Measurements from ENCODE around the gene COBL. TPM values are rescaled to one million over a fixed set of nuclear protein-coding genes. Genes with fewer than 3 reads are reported as not detected.

The COBL gene
- total RNA-seq, 2 experiments from 2014 or later = not detected

- Mint-ChIP-seq H3K27me3 (peaks cover 6% of the 10 kb centered on the region), H3K36me3 (no peaks in the 10 kb centered on the region), H3K27ac (no peak overlapping the region), H3K4me1 (no peaks in the 10 kb centered on the region), H3K9me3 (ENCODE audit: low read depth) (no peaks in the 10 kb centered on the region), H3K4me3 (no peak overlapping the region)
- DNase-seq (no peak), ATAC-seq (no peak)
- CTCF ChIA-PET = interaction anchor here (2.6 kb wide), 1 partner anchor 76 kb away, joined by 7 read pairs; no protein-coding TSS in a partner anchor
Measured at GRCh38 chr7:51065766-51066165, 250.8 kb downstream of the COBL start.

- Mint-ChIP-seq H3K4me3 (no peak overlapping the region), H3K27me3 (peaks cover 3% of the 10 kb centered on the region), H3K9me3 (ENCODE audit: low read depth) (no peaks in the 10 kb centered on the region), H3K36me3 (no peaks in the 10 kb centered on the region), H3K27ac (no peak overlapping the region), H3K4me1 (no peaks in the 10 kb centered on the region)
- CTCF ChIA-PET = interaction anchor here (2.6 kb wide), 1 partner anchor 77 kb away, joined by 7 read pairs; no protein-coding TSS in a partner anchor
- DNase-seq (no peak), ATAC-seq (no peak)
Measured at GRCh38 chr7:51064688-51065087, 251.9 kb downstream of the COBL start.

GRCh38 chr7:51062222-51062987 is 254.2 kb downstream of the COBL start:
- CTCF ChIA-PET = no interaction called here
- ATAC-seq = no peak

GRCh38 chr7:51060536-51060935 is 256.1 kb downstream of the COBL start:
- CTCF ChIA-PET = no interaction called here
- Mint-ChIP-seq H3K36me3 (no peaks in the 10 kb centered on the region), H3K9me3 (ENCODE audit: low read depth) (no peaks in the 10 kb centered on the region), H3K4me3 (no peak overlapping the region), H3K27me3 (peaks cover 2% of the 10 kb centered on the region), H3K27ac (no peak overlapping the region), H3K4me1 (no peaks in the 10 kb centered on the region)
- no peak for ATAC-seq
- DNase-seq = no peak

More at GRCh38 chr7:51062222-51062987, 254.2 kb downstream of the COBL start:
- Mint-ChIP-seq H3K9me3 (ENCODE audit: low read depth) (no peaks in the 10 kb centered on the region), H3K4me1 (no peaks in the 10 kb centered on the region), H3K27ac (no peak overlapping the region), H3K27me3 (peaks cover 2% of the 10 kb centered on the region), H3K36me3 (no peaks in the 10 kb centered on the region), H3K4me3 (no peak overlapping the region)
- no peak for DNase-seq

- no peak for DNase-seq
- CTCF ChIA-PET = no interaction called here
- Mint-ChIP-seq H3K27ac (no peak overlapping the region), H3K4me3 (no peak overlapping the region), H3K9me3 (ENCODE audit: low read depth) (no peaks in the 10 kb centered on the region), H3K36me3 (no peaks in the 10 kb centered on the region), H3K4me1 (no peaks in the 10 kb centered on the region), H3K27me3 (peaks cover 2% of the 10 kb centered on the region)
- ATAC-seq = no peak
Measured at GRCh38 chr7:51059504-51060142, 257.0 kb downstream of the COBL start.

- DNase-seq (no peak), ATAC-seq (no peak)
- no peaks in the 10 kb centered on the region for H3K4me1 Mint-ChIP-seq
- no peak overlapping the region for H3K27ac Mint-ChIP-seq
- no peak overlapping the region for H3K4me3 Mint-ChIP-seq
- peaks cover 2% of the 10 kb centered on the region for H3K27me3 Mint-ChIP-seq
- CTCF ChIA-PET = interaction anchor here (1.2 kb wide), 1 partner anchor 102 kb away, joined by 3 read pairs; no protein-coding TSS in a partner anchor
- H3K9me3 Mint-ChIP-seq (ENCODE audit: low read depth) = no peaks in the 10 kb centered on the region
- no peaks in the 10 kb centered on the region for H3K36me3 Mint-ChIP-seq
Measured at GRCh38 chr7:51058764-51059163, 257.8 kb downstream of the COBL start.

GRCh38 chr7:51055039-51055840 is 261.4 kb downstream of the COBL start:
- CTCF ChIA-PET = no interaction called here
- no peaks in the 10 kb centered on the region for H3K9me3 Mint-ChIP-seq (ENCODE audit: low read depth)
- no peak overlapping the region for H3K27ac Mint-ChIP-seq
- H3K4me3 Mint-ChIP-seq = no peak overlapping the region
- no peaks in the 10 kb centered on the region for H3K36me3 Mint-ChIP-seq
- no peak for ATAC-seq
- H3K27me3 Mint-ChIP-seq = peaks cover 9% of the 10 kb centered on the region
- DNase-seq = no peak
- no peaks in the 10 kb centered on the region for H3K4me1 Mint-ChIP-seq

GRCh38 chr7:51054231-51054630 is 262.4 kb downstream of the COBL start:
- Mint-ChIP-seq H3K4me3 (no peak overlapping the region), H3K27me3 (peaks cover 8% of the 10 kb centered on the region), H3K9me3 (ENCODE audit: low read depth) (no peaks in the 10 kb centered on the region), H3K36me3 (no peaks in the 10 kb centered on the region), H3K27ac (no peak overlapping the region), H3K4me1 (no peaks in the 10 kb centered on the region)
- DNase-seq (no peak), ATAC-seq (no peak)
- CTCF ChIA-PET = no interaction called here

GRCh38 chr7:51053160-51053925 is 263.3 kb downstream of the COBL start:
- Mint-ChIP-seq H3K4me3 (no peak overlapping the region), H3K9me3 (ENCODE audit: low read depth) (no peaks in the 10 kb centered on the region), H3K27me3 (peaks cover 10% of the 10 kb centered on the region), H3K36me3 (no peaks in the 10 kb centered on the region), H3K27ac (no peak overlapping the region), H3K4me1 (no peaks in the 10 kb centered on the region)
- CTCF ChIA-PET = interaction anchor here (2.0 kb wide), 1 partner anchor 14 kb away, joined by 4 read pairs; no protein-coding TSS in a partner anchor
- ATAC-seq (no peak), DNase-seq (no peak)

GRCh38 chr7:51046482-51046881 is 270.1 kb downstream of the COBL start:
- peaks cover 8% of the 10 kb centered on the region for H3K27me3 Mint-ChIP-seq
- DNase-seq = no peak
- no peaks in the 10 kb centered on the region for H3K36me3 Mint-ChIP-seq
- ATAC-seq = no peak
- no peak overlapping the region for H3K4me3 Mint-ChIP-seq
- H3K27ac Mint-ChIP-seq = no peak overlapping the region
- H3K9me3 Mint-ChIP-seq (ENCODE audit: low read depth) = no peaks in the 10 kb centered on the region
- H3K4me1 Mint-ChIP-seq = no peaks in the 10 kb centered on the region
- CTCF ChIA-PET = no interaction called here

GRCh38 chr7:51046103-51046466 is 270.5 kb downstream of the COBL start:
- no peak for ATAC-seq
- H3K27me3 Mint-ChIP-seq = peaks cover 8% of the 10 kb centered on the region

GRCh38 chr7:51045319-51046102 is 271.1 kb downstream of the COBL start:
- DNase-seq = no peak
- no peak overlapping the region for H3K27ac Mint-ChIP-seq
- H3K4me3 Mint-ChIP-seq = no peak overlapping the region
- CTCF ChIA-PET = interaction anchor here (0.6 kb wide), 1 partner anchor 96 kb away, joined by 3 read pairs; no protein-coding TSS in a partner anchor
- H3K27me3 Mint-ChIP-seq = peaks cover 6% of the 10 kb centered on the region
- no peaks in the 10 kb centered on the region for H3K9me3 Mint-ChIP-seq (ENCODE audit: low read depth)
- H3K36me3 Mint-ChIP-seq = no peaks in the 10 kb centered on the region
- no peak for ATAC-seq
- H3K4me1 Mint-ChIP-seq = no peaks in the 10 kb centered on the region

More at GRCh38 chr7:51046103-51046466, 270.5 kb downstream of the COBL start:
- H3K27ac Mint-ChIP-seq = no peak overlapping the region
- H3K9me3 Mint-ChIP-seq (ENCODE audit: low read depth) = no peaks in the 10 kb centered on the region
- no peaks in the 10 kb centered on the region for H3K4me1 Mint-ChIP-seq
- H3K4me3 Mint-ChIP-seq = no peak overlapping the region
- CTCF ChIA-PET = no interaction called here
- DNase-seq = no peak
- no peaks in the 10 kb centered on the region for H3K36me3 Mint-ChIP-seq

All from activated CD8-positive, alpha-beta memory T cell treated with anti-CD3 and anti-CD28 coated beads, Interleukin-2, amount 10 ng/mL, durations not matched to agents 7 days and 5 days (primary cell).